Measurements from ENCODE around the gene RNF207. TPM values are rescaled to one million over a fixed set of nuclear protein-coding genes. Genes with fewer than 3 reads are reported as not detected.

Gene RNF207
- total RNA-seq, 1 donor = 2.1 TPM

- Histone ChIP-seq H3K27me3 (ENCODE audit: insufficient read depth, low read length) (peaks cover 69% of the 10 kb centered on the region), H3K4me3 (ENCODE audit: low read length) (no peak overlapping the region), H3K4me1 (ENCODE audit: insufficient read depth, low read length) (peaks cover 12% of the 10 kb centered on the region), H3K9me3 (ENCODE audit: low read depth, low read length) (no peaks in the 10 kb centered on the region)
Observed at GRCh38 chr1:6245086-6245868, 39.4 kb downstream of the RNF207 start.

- Histone ChIP-seq H3K9me3 (ENCODE audit: low read depth, low read length) (no peaks in the 10 kb centered on the region), H3K4me3 (ENCODE audit: low read length) (no peak overlapping the region), H3K4me1 (ENCODE audit: insufficient read depth, low read length) (peaks cover 12% of the 10 kb centered on the region), H3K27me3 (ENCODE audit: insufficient read depth, low read length) (peaks cover 65% of the 10 kb centered on the region)
Observed at GRCh38 chr1:6245869-6246496, 40.1 kb downstream of the RNF207 start.

GRCh38 chr1:6246497-6247467, 40.9 kb downstream of the RNF207 start:
- Histone ChIP-seq H3K27me3 (ENCODE audit: insufficient read depth, low read length) (peaks cover 61% of the 10 kb centered on the region), H3K4me3 (ENCODE audit: low read length) (no peak overlapping the region), H3K9me3 (ENCODE audit: low read depth, low read length) (no peaks in the 10 kb centered on the region), H3K4me1 (ENCODE audit: insufficient read depth, low read length) (peaks cover 12% of the 10 kb centered on the region)

DNA sequence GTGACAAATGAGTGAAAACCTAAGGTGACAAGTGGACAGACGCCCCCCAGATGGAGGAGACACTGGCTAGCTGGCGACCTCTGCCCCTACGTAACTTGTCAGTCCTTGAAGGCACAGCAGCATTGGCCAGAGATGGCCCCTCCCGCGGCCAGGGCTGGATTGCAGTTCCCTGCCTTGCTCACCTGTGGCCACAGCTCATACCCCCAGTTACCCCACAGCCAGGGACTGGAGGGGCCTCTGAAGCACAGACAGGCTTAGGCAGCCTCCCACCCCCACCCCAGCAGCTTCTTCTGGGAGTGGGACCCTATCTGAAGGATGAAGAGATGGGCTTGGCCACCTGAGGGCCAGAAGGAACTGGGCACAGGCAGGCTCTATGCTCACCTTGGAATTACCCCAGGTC, 41.7 kb downstream of the RNF207 start:
- Histone ChIP-seq H3K4me3 (ENCODE audit: low read length) (no peak overlapping the region), H3K27me3 (ENCODE audit: insufficient read depth, low read length) (peaks cover 61% of the 10 kb centered on the region), H3K9me3 (ENCODE audit: low read depth, low read length) (no peaks in the 10 kb centered on the region), H3K4me1 (ENCODE audit: insufficient read depth, low read length) (peaks cover 12% of the 10 kb centered on the region)

GRCh38 chr1:6248161-6248776, 42.4 kb downstream of the RNF207 start:
- Histone ChIP-seq H3K27me3 (ENCODE audit: insufficient read depth, low read length) (peaks cover 56% of the 10 kb centered on the region), H3K9me3 (ENCODE audit: low read depth, low read length) (no peaks in the 10 kb centered on the region), H3K4me3 (ENCODE audit: low read length) (no peak overlapping the region), H3K4me1 (ENCODE audit: insufficient read depth, low read length) (peaks cover 12% of the 10 kb centered on the region)

DNA sequence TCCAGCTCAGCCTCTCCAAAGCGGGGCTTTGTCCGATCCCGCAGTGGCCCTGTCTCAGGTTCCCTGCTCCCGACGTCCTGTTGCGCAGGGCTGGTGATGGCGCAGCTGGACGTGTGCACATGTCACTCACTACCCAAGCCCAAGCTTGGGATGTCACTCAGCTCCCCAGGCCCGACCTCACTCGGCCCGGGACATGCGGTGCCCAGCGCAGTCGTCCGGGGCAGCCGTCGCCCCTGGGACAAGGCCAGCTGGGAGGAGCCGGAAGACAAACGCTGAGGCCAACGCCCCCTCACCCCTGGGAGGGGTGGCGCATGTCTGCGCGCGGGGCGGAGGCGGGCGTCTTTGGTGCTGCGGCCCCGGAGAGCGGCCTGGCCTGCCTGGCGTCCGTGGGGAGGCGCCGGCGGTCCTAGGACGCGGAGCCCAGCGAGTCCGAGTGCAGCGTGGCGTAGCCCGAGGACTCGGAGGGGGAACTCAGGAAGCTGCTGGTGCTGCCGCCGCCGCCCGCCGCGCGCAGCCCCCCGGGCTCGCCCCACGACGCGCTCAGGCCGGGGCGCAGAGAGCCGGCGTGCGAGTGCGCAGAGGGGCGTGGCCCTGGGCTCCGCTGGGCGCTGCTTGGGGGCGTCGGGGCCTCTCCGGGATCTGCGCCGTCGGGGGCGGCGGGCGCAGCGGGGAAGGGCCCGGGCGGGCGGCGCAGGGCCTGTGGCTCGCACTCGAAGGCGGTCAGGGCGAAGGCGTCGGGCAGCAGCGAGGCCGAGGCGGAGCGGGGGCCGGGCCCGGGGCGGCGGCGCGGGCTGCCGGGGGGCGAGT, 43.2 kb downstream of the RNF207 start:
- H3K27me3 ChIP-seq (ENCODE audit: insufficient read depth, low read length) = peaks cover 49% of the 10 kb centered on the region
- H3K4me3 ChIP-seq (ENCODE audit: low read length) = no peak overlapping the region
- H3K9me3 ChIP-seq (ENCODE audit: low read depth, low read length) = no peaks in the 10 kb centered on the region
- peaks cover 12% of the 10 kb centered on the region for H3K4me1 ChIP-seq (ENCODE audit: insufficient read depth, low read length)

- peaks cover 12% of the 10 kb centered on the region for H3K4me1 ChIP-seq (ENCODE audit: insufficient read depth, low read length)
- peaks cover 43% of the 10 kb centered on the region for H3K27me3 ChIP-seq (ENCODE audit: insufficient read depth, low read length)
- H3K9me3 ChIP-seq (ENCODE audit: low read depth, low read length) = no peaks in the 10 kb centered on the region
- no peak overlapping the region for H3K4me3 ChIP-seq (ENCODE audit: low read length)
Observed at GRCh38 chr1:6249739-6250689, 44.1 kb downstream of the RNF207 start.

- Histone ChIP-seq H3K9me3 (ENCODE audit: low read depth, low read length) (no peaks in the 10 kb centered on the region), H3K4me1 (ENCODE audit: insufficient read depth, low read length) (peaks cover 5% of the 10 kb centered on the region), H3K4me3 (ENCODE audit: low read length) (no peak overlapping the region), H3K27me3 (ENCODE audit: insufficient read depth, low read length) (peaks cover 36% of the 10 kb centered on the region)
Observed at GRCh38 chr1:6251233-6251632, 45.3 kb downstream of the RNF207 start.

DNA sequence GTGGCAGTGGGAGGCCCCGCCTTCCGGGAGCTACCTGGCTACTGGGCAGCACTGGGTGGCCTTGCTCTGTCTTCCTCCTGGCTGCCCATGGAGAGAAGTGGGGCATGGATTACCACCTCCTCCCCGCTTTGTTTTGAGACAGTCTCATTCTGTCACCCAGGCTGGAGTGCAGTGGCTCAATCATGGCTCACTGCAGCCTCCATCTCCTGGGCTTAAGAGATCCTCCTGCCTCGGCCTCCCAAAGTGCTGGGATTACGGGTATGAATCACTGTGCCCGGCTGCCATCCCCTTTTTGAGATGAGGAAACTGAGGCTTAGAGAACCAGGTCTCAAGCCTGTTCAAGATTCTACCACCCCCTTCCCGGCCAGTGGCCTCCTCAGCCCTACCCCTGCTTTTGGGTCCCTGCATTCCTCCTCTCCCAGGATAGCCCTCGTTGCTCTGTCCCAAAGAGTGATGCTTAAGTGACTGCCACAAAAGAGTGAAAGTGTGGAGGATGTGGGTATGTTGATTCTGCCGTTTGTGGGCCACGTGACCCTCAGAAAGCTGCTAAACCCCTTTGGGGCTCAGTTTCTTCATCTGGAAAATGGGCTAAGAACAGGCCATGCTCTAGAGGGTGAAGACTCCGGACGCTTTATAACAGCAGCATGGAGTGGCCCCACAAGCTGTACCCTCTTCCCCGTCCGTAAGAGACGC, 45.9 kb downstream of the RNF207 start:
- H3K9me3 ChIP-seq (ENCODE audit: low read depth, low read length) = no peaks in the 10 kb centered on the region
- no peaks in the 10 kb centered on the region for H3K4me1 ChIP-seq (ENCODE audit: insufficient read depth, low read length)
- peaks cover 32% of the 10 kb centered on the region for H3K27me3 ChIP-seq (ENCODE audit: insufficient read depth, low read length)
- no peak overlapping the region for H3K4me3 ChIP-seq (ENCODE audit: low read length)

- H3K4me3 ChIP-seq (ENCODE audit: low read length) = no peak overlapping the region
- peaks cover 27% of the 10 kb centered on the region for H3K27me3 ChIP-seq (ENCODE audit: insufficient read depth, low read length)
- no peaks in the 10 kb centered on the region for H3K4me1 ChIP-seq (ENCODE audit: insufficient read depth, low read length)
- H3K9me3 ChIP-seq (ENCODE audit: low read depth, low read length) = no peaks in the 10 kb centered on the region
Observed at GRCh38 chr1:6252374-6252710, 46.4 kb downstream of the RNF207 start.

DNA sequence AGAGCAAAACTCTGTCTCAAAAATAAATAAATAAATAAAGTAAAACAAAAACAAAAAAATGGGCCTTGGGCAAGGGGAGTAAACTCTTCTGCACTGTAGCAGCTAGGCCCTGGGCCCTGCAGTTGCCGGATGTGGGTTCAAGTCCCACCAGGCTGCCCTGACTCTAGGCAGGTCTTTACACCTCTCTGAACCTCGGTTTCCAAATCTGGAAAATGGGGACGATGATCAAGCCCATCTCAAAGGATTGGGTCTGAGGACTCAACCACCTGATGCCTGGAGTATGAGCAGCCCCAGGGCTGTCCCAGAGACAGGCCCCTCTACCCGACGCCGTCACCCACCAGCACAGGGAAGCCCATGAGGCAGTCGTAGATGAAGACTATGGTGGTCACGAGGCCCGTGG, 47.5 kb downstream of the RNF207 start:
- no peaks in the 10 kb centered on the region for H3K9me3 ChIP-seq (ENCODE audit: low read depth, low read length)
- no peak overlapping the region for H3K4me3 ChIP-seq (ENCODE audit: low read length)
- peaks cover 16% of the 10 kb centered on the region for H3K27me3 ChIP-seq (ENCODE audit: insufficient read depth, low read length)
- H3K4me1 ChIP-seq (ENCODE audit: insufficient read depth, low read length) = no peaks in the 10 kb centered on the region

GRCh38 chr1:6254691-6255090, 48.8 kb downstream of the RNF207 start:
- peaks cover 9% of the 10 kb centered on the region for H3K27me3 ChIP-seq (ENCODE audit: insufficient read depth, low read length)
- H3K4me1 ChIP-seq (ENCODE audit: insufficient read depth, low read length) = peaks cover 4% of the 10 kb centered on the region
- H3K4me3 ChIP-seq (ENCODE audit: low read length) = no peak overlapping the region
- H3K9me3 ChIP-seq (ENCODE audit: low read depth, low read length) = no peaks in the 10 kb centered on the region

DNA sequence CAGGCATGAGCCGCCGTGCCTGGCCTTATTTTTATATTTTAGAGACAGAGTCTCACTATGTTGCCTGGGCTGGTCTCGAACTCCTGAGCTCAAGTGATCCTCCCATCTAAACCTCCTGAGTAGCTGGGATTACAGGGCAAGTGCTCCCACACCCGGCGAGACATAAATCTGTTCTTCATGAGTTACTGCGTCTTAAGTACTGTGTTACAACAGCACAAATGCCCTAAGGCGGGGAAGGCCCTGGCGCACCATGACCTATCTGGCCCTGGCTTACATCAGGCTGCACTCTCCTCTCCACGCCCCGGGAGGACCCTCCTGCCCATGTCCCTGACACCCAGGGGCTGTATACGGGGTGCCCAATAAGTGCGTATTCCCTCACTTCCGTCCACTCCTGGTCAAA, 50.7 kb downstream of the RNF207 start:
- H3K27me3 ChIP-seq (ENCODE audit: insufficient read depth, low read length) = no peaks in the 10 kb centered on the region

More for the DNA sequence above, 50.7 kb downstream of the RNF207 start:
- Histone ChIP-seq H3K9me3 (ENCODE audit: low read depth, low read length) (no peaks in the 10 kb centered on the region), H3K4me3 (ENCODE audit: low read length) (no peak overlapping the region), H3K4me1 (ENCODE audit: insufficient read depth, low read length) (peaks cover 11% of the 10 kb centered on the region)

All from mononuclear cell (primary cell).